Adrenal gland (tissue), 5 donors: Measurements from ENCODE around the gene TFF2.

Source experiments
- POLR2A ChIP-seq, 2 donors: fragments of 450-650 bp; IDR thresholded peaks; one replicate each; pipeline ENCODE4 v1.6.1; 2017; ENCODE audit warnings: antibody characterized with exemption in 2 of 2, mild to moderate bottlenecking in 2 of 2, moderate library complexity in 1 of 2
- TF ChIP-seq, protein P1 (sequence below), 6 experiments: fragments of 450-650 bp in 4 of 6; fragments of 200-600 bp in 2 of 6; sonication (generic) in 1 of 6; IDR thresholded peaks; 1 replicate in 5 of 6; 2 replicates in 1 of 6; pipeline versions ENCODE4 v1.5.1 to v1.8.0; 2016 to 2021; ENCODE audit warnings: antibody characterized with exemption in 6 of 6, mild to moderate bottlenecking in 2 of 6, moderate library complexity in 1 of 6
- donor health status: DM: no; HTN: no; CAD: no.

- TF ChIP-seq, protein P1, sequence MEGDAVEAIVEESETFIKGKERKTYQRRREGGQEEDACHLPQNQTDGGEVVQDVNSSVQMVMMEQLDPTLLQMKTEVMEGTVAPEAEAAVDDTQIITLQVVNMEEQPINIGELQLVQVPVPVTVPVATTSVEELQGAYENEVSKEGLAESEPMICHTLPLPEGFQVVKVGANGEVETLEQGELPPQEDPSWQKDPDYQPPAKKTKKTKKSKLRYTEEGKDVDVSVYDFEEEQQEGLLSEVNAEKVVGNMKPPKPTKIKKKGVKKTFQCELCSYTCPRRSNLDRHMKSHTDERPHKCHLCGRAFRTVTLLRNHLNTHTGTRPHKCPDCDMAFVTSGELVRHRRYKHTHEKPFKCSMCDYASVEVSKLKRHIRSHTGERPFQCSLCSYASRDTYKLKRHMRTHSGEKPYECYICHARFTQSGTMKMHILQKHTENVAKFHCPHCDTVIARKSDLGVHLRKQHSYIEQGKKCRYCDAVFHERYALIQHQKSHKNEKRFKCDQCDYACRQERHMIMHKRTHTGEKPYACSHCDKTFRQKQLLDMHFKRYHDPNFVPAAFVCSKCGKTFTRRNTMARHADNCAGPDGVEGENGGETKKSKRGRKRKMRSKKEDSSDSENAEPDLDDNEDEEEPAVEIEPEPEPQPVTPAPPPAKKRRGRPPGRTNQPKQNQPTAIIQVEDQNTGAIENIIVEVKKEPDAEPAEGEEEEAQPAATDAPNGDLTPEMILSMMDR (IDR thresholded peaks at IDR 0.05) = no peak
- no peak for TF ChIP-seq POLR2A (IDR thresholded peaks at IDR 0.05)
Measured at GRCh38 chr21:42362198-42362597, 11.4 kb upstream of the TFF2 start.
